Ovary (tissue), 9 donors: ENCODE data around the gene NOS3. TPM values are rescaled to one million over a fixed set of nuclear protein-coding genes. Genes with fewer than 3 reads are reported as not detected.

Experiments
- DNase-seq, 5 donors: peaks; one replicate each; pipeline ENCODE4 v3.0.0-alpha.2; 2019 to 2020
- H3K27ac ChIP-seq, 2 donors: fragments of 200-600 bp; one replicate each; pipeline versions ENCODE4 v1.5.1 to v1.8.0; 2019 to 2022
- H3K27me3 ChIP-seq: fragments of 200-600 bp; one replicate; pipeline ENCODE4 v1.8.0; 2022
- H3K36me3 ChIP-seq: fragments of 200-600 bp; sonication (generic); one replicate; pipeline ENCODE4 v1.5.1; 2019
- H3K4me1 ChIP-seq: one replicate; pipeline ENCODE4 v1.8.1; 2013; ENCODE audit warnings: mild to moderate bottlenecking, moderate library complexity; ENCODE audit not compliant: insufficient read depth
- H3K4me3 ChIP-seq: fragments of 200-600 bp; sonication (generic); one replicate; pipeline ENCODE4 v1.5.1; 2017
- H3K9me3 ChIP-seq, 2 donors: fragments of 200-600 bp in 1 of 2; sonication (generic) in 1 of 2; one replicate each; pipeline versions ENCODE4 v1.5.1 to v1.8.1; 2013 to 2019; ENCODE audit warnings: mild to moderate bottlenecking in 1 of 2, moderate library complexity in 1 of 2
- EP300 ChIP-seq: sonication (generic); formaldehyde crosslinking; IDR thresholded peaks from one replicate; pipeline ENCODE4 v1.6.1; 2017; ENCODE audit warnings: antibody characterized with exemption
- POLR2A ChIP-seq: fragments of 450-650 bp; IDR thresholded peaks from one replicate; pipeline ENCODE4 v1.6.1; 2017; ENCODE audit warnings: antibody characterized with exemption, mild to moderate bottlenecking, moderate library complexity
- WGBS, 3 donors: extraction: QIAGEN DNeasy Blood & Tissue Kit in 1 of 3; methylation state at CpG; one replicate each; pipeline versions ENCODE4 v1.1.5 to v1.1.7; 2013 to 2017; 5-methylcytosine and 5-hydroxymethylcytosine counted together
- intact Hi-C, 4 donors: fragments of 100-400 bp; cut with DNase I; formaldehyde crosslinking; loops; one replicate each; pipeline versions ENCODE4 v1.11.0 to v1.15.1; 2022 to 2023
- polyA plus RNA-seq, 2 donors: library from polyadenylated mRNA; stranded (reverse); fragments of 200-250 nt in 1 of 2; fragments of 350-450 nt in 1 of 2; fragmentation: Illumina TruSeq in 1 of 2; extraction: RNeasy Lipid Tissue Mini Kit (QIAGEN cat#74804) in 1 of 2; gene quantifications; one replicate each; pipeline ENCODE4 v1.2.3, GENCODE V29; 2013 to 2014
- total RNA-seq, 7 donors: library from RNA; depleted of rRNA in 2 of 7; stranded (reverse); fragments of >200 nt in 2 of 7; fragmentation: NEBNext Ultra II Directional in 3 of 7; extraction: Animal tissue kit (Norgen Biotek cat#: 25700) in 3 of 7; gene quantifications; one replicate each; pipeline versions ENCODE4 v1.1.0 to v1.2.4, GENCODE V29; 2016 to 2023
- TF ChIP-seq, protein P1 (sequence below), 3 donors: fragments of 450-650 bp in 2 of 3; fragments of 200-600 bp in 1 of 3; IDR thresholded peaks; one replicate each; pipeline versions ENCODE4 v1.5.1 to v1.8.0; 2016 to 2022; ENCODE audit warnings: antibody characterized with exemption in 3 of 3, mild to moderate bottlenecking in 1 of 3
- donor health status: DM: no; HTN: no; CAD: no; lungs with moderate emphysema.
- donor health status: DM: no; HTN: no; CAD: no.
- donor health status: Bipolar disorder and iron deficiency.
- donor health status: DM: yes; HTN: yes; CAD: no.
- donor health status: DM: no; HTN: no; CAD: no.
- donor health status: DM: yes; HTN: yes; CAD: no.

NOS3 gene
- total and polyA plus RNA-seq, 9 donors = 1.0 to 26.0 (median 5.4) TPM

DNA sequence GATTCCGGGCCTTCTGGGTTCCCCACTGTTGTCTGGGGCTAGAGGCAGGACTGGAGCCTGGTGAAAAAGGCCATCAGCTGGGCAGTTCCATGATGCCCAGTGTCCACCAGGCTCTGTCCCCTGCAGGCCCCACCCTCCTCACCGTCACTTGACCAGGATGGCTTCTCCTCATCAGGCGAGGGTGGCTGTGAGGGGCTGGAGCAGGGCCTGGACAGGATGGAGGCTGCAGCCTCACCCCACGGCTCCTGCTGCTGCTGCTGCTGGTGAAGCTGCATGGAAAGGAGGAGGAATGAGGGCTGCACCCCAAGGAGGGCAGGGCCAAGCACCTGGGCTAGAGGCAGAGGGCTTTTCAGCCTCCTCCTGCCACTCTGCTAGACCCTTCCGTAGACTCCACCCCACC is 25.1 kb downstream of the NOS3 start:
- Histone ChIP-seq H3K36me3 (no peaks in the 10 kb centered on the region), H3K27me3 (no peaks in the 10 kb centered on the region), H3K4me1 (peaks cover 6% of the 10 kb centered on the region), H3K4me3 (no peak overlapping the region), H3K27ac (no peak overlapping the region), H3K9me3 (no peaks in the 10 kb centered on the region)
- 70 to 85% (median 79%) methylated on average over 5 of the region's 5 CpGs for WGBS, 3 donors
- TF ChIP-seq, protein P1, sequence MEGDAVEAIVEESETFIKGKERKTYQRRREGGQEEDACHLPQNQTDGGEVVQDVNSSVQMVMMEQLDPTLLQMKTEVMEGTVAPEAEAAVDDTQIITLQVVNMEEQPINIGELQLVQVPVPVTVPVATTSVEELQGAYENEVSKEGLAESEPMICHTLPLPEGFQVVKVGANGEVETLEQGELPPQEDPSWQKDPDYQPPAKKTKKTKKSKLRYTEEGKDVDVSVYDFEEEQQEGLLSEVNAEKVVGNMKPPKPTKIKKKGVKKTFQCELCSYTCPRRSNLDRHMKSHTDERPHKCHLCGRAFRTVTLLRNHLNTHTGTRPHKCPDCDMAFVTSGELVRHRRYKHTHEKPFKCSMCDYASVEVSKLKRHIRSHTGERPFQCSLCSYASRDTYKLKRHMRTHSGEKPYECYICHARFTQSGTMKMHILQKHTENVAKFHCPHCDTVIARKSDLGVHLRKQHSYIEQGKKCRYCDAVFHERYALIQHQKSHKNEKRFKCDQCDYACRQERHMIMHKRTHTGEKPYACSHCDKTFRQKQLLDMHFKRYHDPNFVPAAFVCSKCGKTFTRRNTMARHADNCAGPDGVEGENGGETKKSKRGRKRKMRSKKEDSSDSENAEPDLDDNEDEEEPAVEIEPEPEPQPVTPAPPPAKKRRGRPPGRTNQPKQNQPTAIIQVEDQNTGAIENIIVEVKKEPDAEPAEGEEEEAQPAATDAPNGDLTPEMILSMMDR (IDR thresholded peaks at IDR 0.05) = no peak
- TF ChIP-seq EP300 = no peak
- TF ChIP-seq POLR2A = no peak
- intact Hi-C loops = loop anchor here in 3 of 4 donors (5.0 to 10.0 kb wide), 2 partner anchors 54 to 99 kb away; no protein-coding TSS in a partner anchor
- no peak for DNase-seq

DNA sequence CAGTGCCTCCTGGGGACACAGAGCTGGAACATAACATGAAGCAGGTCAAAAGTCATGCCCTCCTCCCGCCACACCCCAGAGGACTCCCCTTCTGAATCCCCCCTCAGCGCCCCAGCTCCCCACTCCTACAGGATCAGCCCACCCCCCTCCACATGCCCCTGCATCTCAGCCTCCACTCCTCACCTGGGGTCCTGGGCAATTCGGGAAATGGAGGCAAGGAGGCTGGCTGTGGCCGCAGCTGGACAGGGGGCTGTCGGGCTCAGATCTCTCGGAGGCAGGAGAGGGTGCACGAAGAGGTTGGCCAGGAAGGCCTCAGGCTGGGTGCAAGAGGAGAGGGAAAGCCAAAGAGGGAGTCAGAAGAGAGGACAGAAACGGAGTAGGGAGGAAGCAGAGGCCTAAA is 25.7 kb downstream of the NOS3 start:
- no peaks in the 10 kb centered on the region for H3K9me3 ChIP-seq
- no peak overlapping the region for H3K4me3 ChIP-seq
- intact Hi-C loops = loop anchor here in 3 of 4 donors (5.0 to 10.0 kb wide), 2 partner anchors 54 to 98 kb away; no protein-coding TSS in a partner anchor
- no peak for TF ChIP-seq POLR2A
- no peak for TF ChIP-seq EP300
- TF ChIP-seq, protein P1 (IDR thresholded peaks at IDR 0.05) = no peak
- no peaks in the 10 kb centered on the region for H3K36me3 ChIP-seq
- peaks cover 6% of the 10 kb centered on the region for H3K4me1 ChIP-seq
- WGBS, 3 donors = 75 to 84% (median 82%) methylated on average over 8 of the region's 8 CpGs
- no peak overlapping the region for H3K27ac ChIP-seq
- no peak for DNase-seq
- no peaks in the 10 kb centered on the region for H3K27me3 ChIP-seq

DNA sequence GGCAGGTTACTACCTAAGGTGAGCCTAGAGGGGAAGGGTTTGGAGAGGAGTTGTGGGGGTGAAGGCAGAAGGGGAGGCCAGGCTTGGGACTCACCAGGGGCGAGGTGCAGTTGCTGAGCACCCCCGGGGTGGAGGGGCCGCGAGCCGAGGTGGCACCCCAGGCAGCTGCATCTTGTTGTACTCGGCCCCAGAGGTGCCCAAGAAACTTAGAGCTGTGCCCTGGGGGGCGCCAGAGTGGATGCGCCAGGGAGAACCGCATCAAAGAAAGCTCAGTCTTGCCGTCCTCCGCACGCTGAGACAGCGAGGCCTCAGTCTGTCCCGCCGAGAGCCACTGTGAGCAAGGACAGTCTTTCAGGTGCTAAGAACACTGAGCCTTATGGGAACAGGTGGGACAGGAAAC is 26.1 kb downstream of the NOS3 start:
- Histone ChIP-seq H3K27me3 (no peaks in the 10 kb centered on the region), H3K4me3 (no peak overlapping the region), H3K27ac (no peak overlapping the region), H3K9me3 (no peaks in the 10 kb centered on the region), H3K4me1 (peaks cover 6% of the 10 kb centered on the region), H3K36me3 (no peaks in the 10 kb centered on the region)
- DNase-seq = no peak
- intact Hi-C loops = loop anchor here in 3 of 4 donors (5.0 to 10.0 kb wide), 2 partner anchors 55 to 98 kb away; no protein-coding TSS in a partner anchor
- TF ChIP-seq POLR2A (no peak), EP300 (no peak)
- TF ChIP-seq, protein P1 (IDR thresholded peaks at IDR 0.05) = no peak
- 82 to 88% (median 83%) methylated on average over 15 of the region's 15 CpGs for WGBS, 3 donors

DNA sequence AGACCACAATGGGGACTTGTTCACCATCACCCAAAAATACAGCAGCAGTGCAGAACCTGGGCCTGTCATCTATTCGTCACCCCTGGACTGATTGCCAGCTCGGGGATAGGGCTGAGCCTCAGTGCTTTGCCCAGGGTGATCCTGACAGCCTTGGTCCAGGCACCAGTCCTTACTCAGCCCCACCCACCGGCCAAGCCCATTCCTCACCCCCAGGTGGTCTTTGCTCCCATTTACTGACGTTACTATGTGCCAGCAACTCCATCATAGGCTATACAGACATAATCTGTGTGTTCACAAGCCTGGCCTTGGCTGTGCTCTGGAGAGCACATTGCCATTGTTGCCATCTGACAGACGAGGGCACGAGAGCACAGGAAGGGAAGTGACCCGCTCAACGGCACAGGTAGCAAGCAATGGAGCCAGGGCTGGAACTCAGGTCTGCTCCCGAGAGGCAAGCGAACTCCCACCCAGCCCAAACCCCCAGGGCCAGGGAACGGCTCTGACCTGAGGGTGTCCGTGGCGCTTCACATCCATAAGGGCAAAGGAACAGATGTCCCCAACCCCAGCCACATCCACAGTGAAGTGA is 26.6 kb downstream of the NOS3 start:
- Histone ChIP-seq H3K4me3 (no peak overlapping the region), H3K9me3 (no peaks in the 10 kb centered on the region), H3K4me1 (peaks cover 6% of the 10 kb centered on the region), H3K27me3 (no peaks in the 10 kb centered on the region), H3K36me3 (no peaks in the 10 kb centered on the region), H3K27ac (no peak overlapping the region)
- 42 to 49% (median 47%) methylated on average over 13 of the region's 13 CpGs for WGBS, 3 donors
- TF ChIP-seq POLR2A (no peak), EP300 (no peak)
- TF ChIP-seq, protein P1 (IDR thresholded peaks at IDR 0.05) = no peak
- DNase-seq = peak in 1 of 5 donors; percentile 26
- intact Hi-C loops = loop anchor here in 3 of 4 donors (5.0 to 10.0 kb wide), 2 partner anchors 55 to 97 kb away; no protein-coding TSS in a partner anchor
